HepG2 (cell line): ENCODE results near the gene NR2F1. TPM values are rescaled to one million over a fixed set of nuclear protein-coding genes. Genes with fewer than 3 reads are reported as not detected.
A peak's percentile ranks its signal among the peaks of the same experiment; 100 is the strongest.

ENCODE experiments used
- ATF1 ChIP-seq: IDR thresholded peaks from 2 replicates; pipeline ENCODE4 v1.6.1; 2016; ENCODE audit warnings: mild to moderate bottlenecking, control low read depth
- CERS6 ChIP-seq: sonication (generic); formaldehyde crosslinking; IDR thresholded peaks from 2 replicates; pipeline ENCODE4 v1.5.0; 2020; ENCODE audit warnings: missing genetic modification reagents
- DZIP1 ChIP-seq: sonication (generic); formaldehyde crosslinking; IDR thresholded peaks from 2 replicates; pipeline ENCODE4 v1.5.0; 2020; ENCODE audit warnings: mild to moderate bottlenecking, missing genetic modification reagents
- HMG20B ChIP-seq: conservative IDR thresholded peaks from 2 replicates; pipeline ENCODE4 v1.6.1; 2016; ENCODE audit warnings: missing genetic modification reagents, missing compliant biosample characterization
- RNF2 ChIP-seq: fragments of 450-650 bp; conservative IDR thresholded peaks from 2 replicates; pipeline ENCODE4 v1.6.1; 2016; ENCODE audit warnings: low read depth
- SNRNP70 ChIP-seq: fragments of 200-400 bp; formaldehyde crosslinking; IDR thresholded peaks from 2 replicates; pipeline ENCODE4 v1.6.1; 2017; ENCODE audit warnings: mild to moderate bottlenecking, low read depth, low read length, moderate library complexity
- TBL1XR1 ChIP-seq: fragments of 150-350 bp; IDR thresholded peaks from 2 replicates; pipeline ENCODE4 v1.6.1; 2014; ENCODE audit warnings: borderline replicate concordance, low read length; ENCODE audit not compliant: partially characterized antibody
- ZGPAT ChIP-seq: IDR thresholded peaks from 2 replicates; pipeline ENCODE4 v1.6.1; 2016; ENCODE audit warnings: mild to moderate bottlenecking
- ZMYM3 ChIP-seq: sonication (generic); formaldehyde crosslinking; IDR thresholded peaks from 2 replicates; pipeline ENCODE4 v1.5.1; 2020; ENCODE audit warnings: mild to moderate bottlenecking, missing genetic modification reagents
- ZNF142 ChIP-seq: sonication (generic); formaldehyde crosslinking; IDR thresholded peaks from 2 replicates; pipeline ENCODE4 v1.4.0; 2020; ENCODE audit warnings: missing genetic modification reagents
- ZNF230 ChIP-seq: sonication (generic); formaldehyde crosslinking; IDR thresholded peaks from 2 replicates; pipeline ENCODE4 v1.4.0; 2020; ENCODE audit warnings: mild to moderate bottlenecking, missing genetic modification reagents
- ZNF34 ChIP-seq: sonication (generic); formaldehyde crosslinking; IDR thresholded peaks from 2 replicates; pipeline ENCODE4 v1.4.0; 2020; ENCODE audit warnings: mild to moderate bottlenecking, missing genetic modification reagents, borderline replicate concordance
- ZNF776 ChIP-seq: sonication (generic); formaldehyde crosslinking; IDR thresholded peaks from 2 replicates; pipeline ENCODE4 v1.4.0; 2020; ENCODE audit warnings: mild to moderate bottlenecking, missing genetic modification reagents
- ZSCAN21 ChIP-seq: sonication (generic); formaldehyde crosslinking; IDR thresholded peaks from 2 replicates; pipeline ENCODE4 v1.8.0; 2022; ENCODE audit warnings: mild to moderate bottlenecking, missing genetic modification reagents, moderate library complexity, borderline replicate concordance
- polyA plus RNA-seq, 8 experiments: library from polyadenylated mRNA; depleted of rRNA in 3 of 8; stranded (reverse) in 7 of 8; unstranded in 1 of 8; fragments of >200 nt; fragmentation: Illumina TruSeq in 4 of 8; extraction: Trizol in 4 of 8; gene quantifications; 2 replicates each; pipeline versions ENCODE4 v1.2.1 to v1.2.3, GENCODE V29; 2011 to 2016; ENCODE audit warnings: low read depth in 4 of 8, missing spikeins in 1 of 8, mixed read lengths in 1 of 8; ENCODE audit not compliant: insufficient read depth in 1 of 8
- total RNA-seq, 5 experiments: library from RNA; depleted of rRNA; stranded (reverse); fragments of >200 nt; fragmentation: Illumina TruSeq; extraction: Trizol; gene quantifications; 2 replicates each; pipeline ENCODE4 v1.2.3, GENCODE V29; 2016; ENCODE audit warnings: low read depth in 1 of 5
- TF ChIP-seq, protein P1 (sequence below): sonication (generic); formaldehyde crosslinking; IDR thresholded peaks from 2 replicates; pipeline ENCODE4 v1.9.0; 2021; ENCODE audit warnings: missing genetic modification reagents, borderline replicate concordance

NR2F1 gene
- total and polyA plus RNA-seq, 2 of the 13 experiments (the other 11 are each of a cell fraction or from before 2014, with no cell fraction given), result 17.1 to 59.7 TPM

GRCh38 chr5:93582677-93583438, at the start of gene NR2F1 (continued):
- TF ChIP-seq DZIP1 (CRISPR knock-in tag), result no peak
- TF ChIP-seq ZNF230 (CRISPR knock-in tag), result peak; percentile 83; the same call in 1 of the 2 replicates
- TF ChIP-seq ZNF142, result no peak
- no peak for TF ChIP-seq CERS6 (CRISPR knock-in tag)
- no peak for TF ChIP-seq RNF2
- peak; percentile 88; the same call in 1 of the 2 replicates for TF ChIP-seq ZNF34 (CRISPR knock-in tag)
- TF ChIP-seq ZNF776 (CRISPR knock-in tag), result no peak
- TF ChIP-seq TBL1XR1, result no peak
- peak; percentile 77 for TF ChIP-seq ZGPAT (CRISPR knock-in tag)
- TF ChIP-seq ATF1, result peak; percentile 50; the same call in 1 of the 2 replicates
- TF ChIP-seq, protein P1, sequence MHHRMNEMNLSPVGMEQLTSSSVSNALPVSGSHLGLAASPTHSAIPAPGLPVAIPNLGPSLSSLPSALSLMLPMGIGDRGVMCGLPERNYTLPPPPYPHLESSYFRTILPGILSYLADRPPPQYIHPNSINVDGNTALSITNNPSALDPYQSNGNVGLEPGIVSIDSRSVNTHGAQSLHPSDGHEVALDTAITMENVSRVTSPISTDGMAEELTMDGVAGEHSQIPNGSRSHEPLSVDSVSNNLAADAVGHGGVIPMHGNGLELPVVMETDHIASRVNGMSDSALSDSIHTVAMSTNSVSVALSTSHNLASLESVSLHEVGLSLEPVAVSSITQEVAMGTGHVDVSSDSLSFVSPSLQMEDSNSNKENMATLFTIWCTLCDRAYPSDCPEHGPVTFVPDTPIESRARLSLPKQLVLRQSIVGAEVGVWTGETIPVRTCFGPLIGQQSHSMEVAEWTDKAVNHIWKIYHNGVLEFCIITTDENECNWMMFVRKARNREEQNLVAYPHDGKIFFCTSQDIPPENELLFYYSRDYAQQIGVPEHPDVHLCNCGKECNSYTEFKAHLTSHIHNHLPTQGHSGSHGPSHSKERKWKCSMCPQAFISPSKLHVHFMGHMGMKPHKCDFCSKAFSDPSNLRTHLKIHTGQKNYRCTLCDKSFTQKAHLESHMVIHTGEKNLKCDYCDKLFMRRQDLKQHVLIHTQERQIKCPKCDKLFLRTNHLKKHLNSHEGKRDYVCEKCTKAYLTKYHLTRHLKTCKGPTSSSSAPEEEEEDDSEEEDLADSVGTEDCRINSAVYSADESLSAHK (CRISPR knock-in tag), result no peak
- TF ChIP-seq ZSCAN21 (CRISPR knock-in tag), result no peak
- TF ChIP-seq SNRNP70, result no peak
- TF ChIP-seq ZMYM3 (CRISPR knock-in tag), result peak; percentile 75
- no peak for TF ChIP-seq HMG20B
